SK-N-SH (cell line): ENCODE results near the gene SVIL. TPM values are rescaled to one million over a fixed set of nuclear protein-coding genes. Genes with fewer than 3 reads are reported as not detected.

Experiments
- CTCF ChIA-PET: fragments of 300-600, 350-600 bp; formaldehyde crosslinking; extraction: SDS; loops from one replicate; lab custom pipeline; 2021; lab: Yijun Ruan, JAX
- POLR2A ChIA-PET: fragments of 350-600 bp; sonication (Branson Sonifier 250); formaldehyde crosslinking; extraction: SDS; loops from one replicate; lab custom pipeline; 2020; ENCODE audit warnings: antibody characterized with exemption, inconsistent platforms; lab: Yijun Ruan, JAX
- DNase-seq: peaks from one replicate; pipeline ENCODE4 v3.0.0; 2012
- H2AFZ ChIP-seq: fragments of 200-600 bp; sonication (generic); 2 replicates; pipeline ENCODE4 v1.8.1; 2016; ENCODE audit warnings: antibody characterized with exemption, mild to moderate bottlenecking, low read depth
- H3F3A ChIP-seq: fragments of 200-600 bp; sonication (generic); replicated peaks from 2 replicates; pipeline ENCODE3; 2016; ENCODE audit warnings: antibody characterized with exemption, mild to moderate bottlenecking; ENCODE audit not compliant: insufficient read depth
- H3K27ac ChIP-seq, 2 experiments: fragments of 200-500 bp in 1 of 2; fragments of 200-600 bp in 1 of 2; sonication (Bioruptor generic) in 1 of 2; sonication (generic), shearing (Covaris generic) in 1 of 2; 2 replicates each; pipeline versions ENCODE4 v1.5.1 to v1.6.1; 2014 to 2016; ENCODE audit warnings: low read depth in 2 of 2, inconsistent platforms in 1 of 2, low read length in 1 of 2, mild to moderate bottlenecking in 1 of 2, mixed read lengths in 1 of 2
- H3K27me3 ChIP-seq: fragments of 200-600 bp; sonication (generic), shearing (Covaris generic); 2 replicates; pipeline ENCODE4 v1.6.1; 2016; ENCODE audit warnings: mixed run types; ENCODE audit not compliant: insufficient read depth
- H3K36me3 ChIP-seq, 2 experiments: fragments of 200-500 bp in 1 of 2; fragments of 200-600 bp in 1 of 2; sonication (Bioruptor generic) in 1 of 2; sonication (generic) in 1 of 2; replicated peaks in 1 of 2; 2 replicates each; pipeline versions ENCODE3 to v1.5.1; 2014 to 2016; ENCODE audit warnings: low read length in 1 of 2, mild to moderate bottlenecking in 1 of 2; ENCODE audit not compliant: insufficient read depth in 2 of 2, control insufficient read depth in 1 of 2
- H3K4me1 ChIP-seq, 2 experiments: fragments of 200-500 bp in 1 of 2; fragments of 200-600 bp in 1 of 2; sonication (Bioruptor generic) in 1 of 2; sonication (generic), shearing (Covaris generic) in 1 of 2; 2 replicates each; pipeline versions ENCODE4 v1.5.1 to v1.6.1; 2014 to 2016; ENCODE audit warnings: low read depth in 1 of 2, low read length in 1 of 2, mixed run types in 1 of 2; ENCODE audit not compliant: insufficient read depth in 2 of 2, control insufficient read depth in 1 of 2
- H3K4me2 ChIP-seq: fragments of 200-600 bp; sonication (generic), shearing (Covaris generic); 2 replicates; pipeline ENCODE4 v1.6.1; 2017; ENCODE audit warnings: mixed run types
- H3K4me3 ChIP-seq, 2 experiments: fragments of 200-500 bp in 1 of 2; fragments of 200-600 bp in 1 of 2; sonication (Bioruptor generic) in 1 of 2; sonication (generic), shearing (Covaris generic) in 1 of 2; 2 replicates each; pipeline versions ENCODE4 v1.5.1 to v1.8.1; 2014 to 2016; ENCODE audit warnings: low read depth in 2 of 2, inconsistent platforms in 1 of 2, low read length in 1 of 2, mild to moderate bottlenecking in 1 of 2, mixed read lengths in 1 of 2, moderate library complexity in 1 of 2
- H3K79me2 ChIP-seq: fragments of 200-600 bp; sonication (generic); 2 replicates; pipeline ENCODE4 v1.8.1; 2017; ENCODE audit warnings: mild to moderate bottlenecking; ENCODE audit not compliant: insufficient read depth
- H3K9ac ChIP-seq: fragments of 200-600 bp; sonication (generic); 2 replicates; pipeline ENCODE4 v1.6.1; 2017; ENCODE audit warnings: mixed run types
- H3K9me2 ChIP-seq: fragments of 200-600 bp; sonication (generic); 2 replicates; pipeline ENCODE4 v1.6.1; 2017; ENCODE audit warnings: mixed run types
- H3K9me3 ChIP-seq: fragments of 200-600 bp; sonication (generic); 2 replicates; pipeline ENCODE4 v1.6.1; 2017; ENCODE audit warnings: mixed run types, mild to moderate bottlenecking, moderate library complexity
- H4K20me1 ChIP-seq: fragments of 200-600 bp; sonication (generic); 2 replicates; pipeline ENCODE4 v1.6.1; 2017; ENCODE audit warnings: mild to moderate bottlenecking, mixed run types; ENCODE audit not compliant: insufficient read depth
- CHD2 ChIP-seq: fragments of 150-350 bp; IDR thresholded peaks from 2 replicates; pipeline ENCODE4 v1.6.1; 2018; ENCODE audit warnings: low read length; ENCODE audit not compliant: partially characterized antibody
- ELF1 ChIP-seq: IDR thresholded peaks from 2 replicates; pipeline ENCODE4 v1.4.0; 2012
- FOSL2 ChIP-seq: IDR thresholded peaks from 2 replicates; pipeline ENCODE4 v1.4.0; 2012; ENCODE audit warnings: low read depth, mild to moderate bottlenecking, moderate library complexity, borderline replicate concordance
- GATA2 ChIP-seq: sonication (generic); formaldehyde crosslinking; IDR thresholded peaks from 2 replicates; pipeline ENCODE4 v1.5.0; 2020; ENCODE audit warnings: mild to moderate bottlenecking, missing genetic modification reagents
- NFIC ChIP-seq: IDR thresholded peaks from 2 replicates; pipeline ENCODE4 v1.4.0; 2012; ENCODE audit warnings: borderline replicate concordance
- NRF1 ChIP-seq: IDR thresholded peaks from 2 replicates; pipeline ENCODE4 v1.6.1; 2012; ENCODE audit warnings: low read depth, mild to moderate bottlenecking, low read length
- RAD21 ChIP-seq: IDR thresholded peaks from 2 replicates; pipeline ENCODE4 v1.6.1; 2012; ENCODE audit warnings: mild to moderate bottlenecking, low read length
- TEAD4 ChIP-seq: IDR thresholded peaks from 2 replicates; pipeline ENCODE4 v1.4.0; 2012; ENCODE audit warnings: mild to moderate bottlenecking, borderline replicate concordance; ENCODE audit not compliant: insufficient read depth
- WGBS: methylation state at CpG from one replicate; pipeline ENCODE4 v1.1.6; 2017; ENCODE audit warnings: low lambda C conversion rate; 5-methylcytosine and 5-hydroxymethylcytosine counted together
- polyA plus RNA-seq, 3 experiments: library from polyadenylated mRNA; depleted of rRNA; stranded (reverse); fragments of >200 nt; gene quantifications; 2 replicates each; pipeline ENCODE4 v1.2.3, GENCODE V29; 2012
- TF ChIP-seq, protein P1 (sequence below): fragments of 150-350 bp; IDR thresholded peaks from 2 replicates; pipeline ENCODE4 v1.6.1; 2017; ENCODE audit warnings: antibody characterized with exemption, low read length, low read depth, borderline replicate concordance
- TF ChIP-seq, protein P2 (sequence below): fragments of 200-600 bp; sonication (generic); IDR thresholded peaks from 2 replicates; pipeline ENCODE4 v1.6.1; 2017; ENCODE audit warnings: antibody characterized with exemption, mild to moderate bottlenecking, moderate library complexity
- TF ChIP-seq, protein P3 (sequence below): IDR thresholded peaks from 2 replicates; pipeline ENCODE4; 2012
- TF ChIP-seq, protein P4 (sequence below): IDR thresholded peaks from 2 replicates; pipeline ENCODE4 v1.4.0; 2012; ENCODE audit warnings: low read depth, borderline replicate concordance
- TF ChIP-seq, protein P5 (sequence below): IDR thresholded peaks from 2 replicates; pipeline ENCODE4 v1.4.0; 2012; ENCODE audit warnings: low read depth, borderline replicate concordance
- TF ChIP-seq, protein P6 (sequence below): fragments of 150-350 bp; IDR thresholded peaks from 2 replicates; pipeline ENCODE4 v1.6.1; 2016; ENCODE audit warnings: mild to moderate bottlenecking, low read depth, low read length

The SVIL gene
- polyA plus RNA-seq, 1 of the 3 experiments (the other 2 are of a cell fraction) = 48.7 TPM

DNA sequence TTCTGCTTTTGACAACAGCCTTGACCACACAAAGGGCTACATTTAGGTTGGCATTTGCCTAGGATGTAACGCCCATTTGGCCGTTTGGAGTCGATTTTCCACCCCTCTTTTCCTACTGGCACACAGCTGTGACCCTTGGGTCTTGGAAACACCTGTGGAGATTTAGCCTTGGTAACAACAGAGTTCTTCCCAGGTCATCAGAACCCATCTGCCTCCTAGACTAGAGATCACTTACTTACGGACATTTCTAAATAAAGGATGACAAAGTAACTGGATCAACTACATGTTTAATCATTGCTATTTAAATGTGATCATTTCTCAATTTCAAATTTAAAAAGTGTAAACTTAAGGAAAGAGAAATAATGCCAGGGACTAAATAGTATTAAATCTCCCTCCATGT, 42.0 kb upstream of the SVIL start:
- H3K4me3 ChIP-seq = no peak overlapping the region
- peaks cover 13% of the 10 kb centered on the region; the same call in 1 of the 2 replicates for H4K20me1 ChIP-seq
- H3K4me2 ChIP-seq = no peak overlapping the region
- CTCF ChIA-PET = no interaction called here
- H3K4me1 ChIP-seq = no peaks in the 10 kb centered on the region
- TF ChIP-seq ELF1 (no peak), TEAD4 (no peak), CHD2 (no peak), NRF1 (no peak)
- TF ChIP-seq, protein P1, sequence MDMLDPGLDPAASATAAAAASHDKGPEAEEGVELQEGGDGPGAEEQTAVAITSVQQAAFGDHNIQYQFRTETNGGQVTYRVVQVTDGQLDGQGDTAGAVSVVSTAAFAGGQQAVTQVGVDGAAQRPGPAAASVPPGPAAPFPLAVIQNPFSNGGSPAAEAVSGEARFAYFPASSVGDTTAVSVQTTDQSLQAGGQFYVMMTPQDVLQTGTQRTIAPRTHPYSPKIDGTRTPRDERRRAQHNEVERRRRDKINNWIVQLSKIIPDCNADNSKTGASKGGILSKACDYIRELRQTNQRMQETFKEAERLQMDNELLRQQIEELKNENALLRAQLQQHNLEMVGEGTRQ = no peak
- TF ChIP-seq, protein P2, sequence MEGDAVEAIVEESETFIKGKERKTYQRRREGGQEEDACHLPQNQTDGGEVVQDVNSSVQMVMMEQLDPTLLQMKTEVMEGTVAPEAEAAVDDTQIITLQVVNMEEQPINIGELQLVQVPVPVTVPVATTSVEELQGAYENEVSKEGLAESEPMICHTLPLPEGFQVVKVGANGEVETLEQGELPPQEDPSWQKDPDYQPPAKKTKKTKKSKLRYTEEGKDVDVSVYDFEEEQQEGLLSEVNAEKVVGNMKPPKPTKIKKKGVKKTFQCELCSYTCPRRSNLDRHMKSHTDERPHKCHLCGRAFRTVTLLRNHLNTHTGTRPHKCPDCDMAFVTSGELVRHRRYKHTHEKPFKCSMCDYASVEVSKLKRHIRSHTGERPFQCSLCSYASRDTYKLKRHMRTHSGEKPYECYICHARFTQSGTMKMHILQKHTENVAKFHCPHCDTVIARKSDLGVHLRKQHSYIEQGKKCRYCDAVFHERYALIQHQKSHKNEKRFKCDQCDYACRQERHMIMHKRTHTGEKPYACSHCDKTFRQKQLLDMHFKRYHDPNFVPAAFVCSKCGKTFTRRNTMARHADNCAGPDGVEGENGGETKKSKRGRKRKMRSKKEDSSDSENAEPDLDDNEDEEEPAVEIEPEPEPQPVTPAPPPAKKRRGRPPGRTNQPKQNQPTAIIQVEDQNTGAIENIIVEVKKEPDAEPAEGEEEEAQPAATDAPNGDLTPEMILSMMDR = no peak
- no peak overlapping the region for H2AFZ ChIP-seq
- H3F3A ChIP-seq = peaks cover 2% of the 10 kb centered on the region
- H3K9ac ChIP-seq = no peak overlapping the region
- H3K36me3 ChIP-seq = peaks cover 10 to 68% of the 10 kb centered on the region in 2 experiments
- H3K27ac ChIP-seq = no peak overlapping the region
- 78% methylated on average over 4 of the region's 4 CpGs for WGBS
- H3K9me3 ChIP-seq = 0 out of 2 replicates have a peak, but pooled peaks cover 3% of the 10 kb centered on the region
- POLR2A ChIA-PET = no interaction called here
- no peaks in the 10 kb centered on the region for H3K27me3 ChIP-seq
- H3K9me2 ChIP-seq = no peaks in the 10 kb centered on the region
- DNase-seq = no peak
- H3K79me2 ChIP-seq = peaks cover 50% of the 10 kb centered on the region

DNA sequence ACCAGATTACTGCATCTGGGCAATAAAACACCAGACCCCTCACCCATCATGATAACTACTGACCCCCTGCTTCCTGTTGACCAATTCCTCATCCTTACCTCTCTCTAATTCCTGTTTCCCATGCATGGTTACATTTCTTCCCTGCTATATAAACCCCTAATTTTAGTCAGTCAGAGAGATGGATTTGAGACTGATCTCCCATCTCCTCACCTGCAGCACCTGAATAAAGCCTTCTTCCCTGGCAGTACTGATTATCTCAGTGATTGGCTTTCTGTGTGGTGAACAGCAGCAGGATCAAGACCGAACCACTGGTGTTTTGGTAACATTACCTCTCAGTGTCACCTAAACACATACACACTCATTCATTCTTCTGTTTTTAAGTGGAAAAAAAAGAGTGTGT, 41.2 kb upstream of the SVIL start:
- Histone ChIP-seq H3K9ac (no peak overlapping the region), H3K4me3 (no peak overlapping the region), H4K20me1 (peaks cover 11% of the 10 kb centered on the region; the same call in 1 of the 2 replicates), H3F3A (peaks cover 5% of the 10 kb centered on the region), H3K4me2 (no peak overlapping the region), H3K79me2 (peaks cover 53% of the 10 kb centered on the region), H3K9me3 (0 out of 2 replicates have a peak, but pooled peaks cover 3% of the 10 kb centered on the region), H3K4me1 (no peaks in the 10 kb centered on the region), H3K27me3 (no peaks in the 10 kb centered on the region), H3K9me2 (no peaks in the 10 kb centered on the region), H2AFZ (no peak overlapping the region), H3K27ac (no peak overlapping the region), H3K36me3 (peaks cover 8 to 68% of the 10 kb centered on the region in 2 experiments)
- no peak for DNase-seq
- POLR2A ChIA-PET = no interaction called here
- CTCF ChIA-PET = no interaction called here
- 87% methylated on average over 1 of the region's 1 CpG for WGBS
- TF ChIP-seq, protein P1 = no peak
- TF ChIP-seq, protein P3, sequence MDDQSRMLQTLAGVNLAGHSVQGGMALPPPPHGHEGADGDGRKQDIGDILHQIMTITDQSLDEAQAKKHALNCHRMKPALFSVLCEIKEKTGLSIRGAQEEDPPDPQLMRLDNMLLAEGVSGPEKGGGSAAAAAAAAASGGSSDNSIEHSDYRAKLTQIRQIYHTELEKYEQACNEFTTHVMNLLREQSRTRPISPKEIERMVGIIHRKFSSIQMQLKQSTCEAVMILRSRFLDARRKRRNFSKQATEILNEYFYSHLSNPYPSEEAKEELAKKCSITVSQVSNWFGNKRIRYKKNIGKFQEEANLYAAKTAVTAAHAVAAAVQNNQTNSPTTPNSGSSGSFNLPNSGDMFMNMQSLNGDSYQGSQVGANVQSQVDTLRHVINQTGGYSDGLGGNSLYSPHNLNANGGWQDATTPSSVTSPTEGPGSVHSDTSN = no peak
- TF ChIP-seq, protein P4, sequence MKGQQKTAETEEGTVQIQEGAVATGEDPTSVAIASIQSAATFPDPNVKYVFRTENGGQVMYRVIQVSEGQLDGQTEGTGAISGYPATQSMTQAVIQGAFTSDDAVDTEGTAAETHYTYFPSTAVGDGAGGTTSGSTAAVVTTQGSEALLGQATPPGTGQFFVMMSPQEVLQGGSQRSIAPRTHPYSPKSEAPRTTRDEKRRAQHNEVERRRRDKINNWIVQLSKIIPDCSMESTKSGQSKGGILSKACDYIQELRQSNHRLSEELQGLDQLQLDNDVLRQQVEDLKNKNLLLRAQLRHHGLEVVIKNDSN = no peak
- TF ChIP-seq, protein P5, sequence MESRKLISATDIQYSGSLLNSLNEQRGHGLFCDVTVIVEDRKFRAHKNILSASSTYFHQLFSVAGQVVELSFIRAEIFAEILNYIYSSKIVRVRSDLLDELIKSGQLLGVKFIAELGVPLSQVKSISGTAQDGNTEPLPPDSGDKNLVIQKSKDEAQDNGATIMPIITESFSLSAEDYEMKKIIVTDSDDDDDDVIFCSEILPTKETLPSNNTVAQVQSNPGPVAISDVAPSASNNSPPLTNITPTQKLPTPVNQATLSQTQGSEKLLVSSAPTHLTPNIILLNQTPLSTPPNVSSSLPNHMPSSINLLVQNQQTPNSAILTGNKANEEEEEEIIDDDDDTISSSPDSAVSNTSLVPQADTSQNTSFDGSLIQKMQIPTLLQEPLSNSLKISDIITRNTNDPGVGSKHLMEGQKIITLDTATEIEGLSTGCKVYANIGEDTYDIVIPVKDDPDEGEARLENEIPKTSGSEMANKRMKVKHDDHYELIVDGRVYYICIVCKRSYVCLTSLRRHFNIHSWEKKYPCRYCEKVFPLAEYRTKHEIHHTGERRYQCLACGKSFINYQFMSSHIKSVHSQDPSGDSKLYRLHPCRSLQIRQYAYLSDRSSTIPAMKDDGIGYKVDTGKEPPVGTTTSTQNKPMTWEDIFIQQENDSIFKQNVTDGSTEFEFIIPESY = no peak
- no peak for TF ChIP-seq RAD21
- TF ChIP-seq FOSL2 = no peak
- no peak for TF ChIP-seq NFIC
- TF ChIP-seq, protein P6, sequence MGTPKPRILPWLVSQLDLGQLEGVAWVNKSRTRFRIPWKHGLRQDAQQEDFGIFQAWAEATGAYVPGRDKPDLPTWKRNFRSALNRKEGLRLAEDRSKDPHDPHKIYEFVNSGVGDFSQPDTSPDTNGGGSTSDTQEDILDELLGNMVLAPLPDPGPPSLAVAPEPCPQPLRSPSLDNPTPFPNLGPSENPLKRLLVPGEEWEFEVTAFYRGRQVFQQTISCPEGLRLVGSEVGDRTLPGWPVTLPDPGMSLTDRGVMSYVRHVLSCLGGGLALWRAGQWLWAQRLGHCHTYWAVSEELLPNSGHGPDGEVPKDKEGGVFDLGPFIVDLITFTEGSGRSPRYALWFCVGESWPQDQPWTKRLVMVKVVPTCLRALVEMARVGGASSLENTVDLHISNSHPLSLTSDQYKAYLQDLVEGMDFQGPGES = no peak
- no peak for TF ChIP-seq GATA2 (CRISPR knock-in tag)
- TF ChIP-seq, protein P2 = no peak
